Lower leg skin (tissue), 4 donors: ENCODE data around the gene GNG11. TPM values are rescaled to one million over a fixed set of nuclear protein-coding genes. Genes with fewer than 3 reads are reported as not detected.

ENCODE experiments used
- DNase-seq, 2 donors: peaks; one replicate each; pipeline ENCODE4 v3.0.0-alpha.2; 2019; ENCODE audit warnings: low spot score in 2 of 2
- H3K4me3 ChIP-seq: fragments of 200-600 bp; sonication (generic); 2 replicates; pipeline ENCODE4 v1.5.1; 2017; ENCODE audit warnings: mild to moderate bottlenecking, low read depth; ENCODE audit not compliant: poor library complexity, severe bottlenecking
- POLR2A ChIP-seq, 2 donors: fragments of 450-650 bp; IDR thresholded peaks; one replicate each; pipeline ENCODE4 v1.6.1; 2016 to 2017; ENCODE audit warnings: antibody characterized with exemption in 2 of 2, mild to moderate bottlenecking in 1 of 2, moderate library complexity in 1 of 2
- WGBS, 2 donors: methylation state at CpG; one replicate each; pipeline ENCODE4 v1.1.5; 2018; 5-methylcytosine and 5-hydroxymethylcytosine counted together
- intact Hi-C: fragments of 100-400 bp; cut with DNase I; formaldehyde crosslinking; loops from one replicate; pipeline ENCODE4 v1.15.0; 2023; ENCODE audit warnings: low total_unique reads
- total RNA-seq, 4 donors: library from RNA; depleted of rRNA; stranded (reverse); fragments of >200 nt; gene quantifications; one replicate each; pipeline ENCODE4 v1.1.0, GENCODE V29; 2016
- TF ChIP-seq, protein P1 (sequence below), 3 donors: fragments of 450-650 bp; IDR thresholded peaks; one replicate each; pipeline ENCODE4 v1.5.1; 2016; ENCODE audit warnings: antibody characterized with exemption in 3 of 3, mild to moderate bottlenecking in 3 of 3, moderate library complexity in 2 of 3

Gene GNG11
- total RNA-seq, 4 donors from 2014 or later: 3.8 to 7.8 (median 5.2) TPM

- no peak for TF ChIP-seq POLR2A (IDR thresholded peaks at IDR 0.05)
- TF ChIP-seq, protein P1, sequence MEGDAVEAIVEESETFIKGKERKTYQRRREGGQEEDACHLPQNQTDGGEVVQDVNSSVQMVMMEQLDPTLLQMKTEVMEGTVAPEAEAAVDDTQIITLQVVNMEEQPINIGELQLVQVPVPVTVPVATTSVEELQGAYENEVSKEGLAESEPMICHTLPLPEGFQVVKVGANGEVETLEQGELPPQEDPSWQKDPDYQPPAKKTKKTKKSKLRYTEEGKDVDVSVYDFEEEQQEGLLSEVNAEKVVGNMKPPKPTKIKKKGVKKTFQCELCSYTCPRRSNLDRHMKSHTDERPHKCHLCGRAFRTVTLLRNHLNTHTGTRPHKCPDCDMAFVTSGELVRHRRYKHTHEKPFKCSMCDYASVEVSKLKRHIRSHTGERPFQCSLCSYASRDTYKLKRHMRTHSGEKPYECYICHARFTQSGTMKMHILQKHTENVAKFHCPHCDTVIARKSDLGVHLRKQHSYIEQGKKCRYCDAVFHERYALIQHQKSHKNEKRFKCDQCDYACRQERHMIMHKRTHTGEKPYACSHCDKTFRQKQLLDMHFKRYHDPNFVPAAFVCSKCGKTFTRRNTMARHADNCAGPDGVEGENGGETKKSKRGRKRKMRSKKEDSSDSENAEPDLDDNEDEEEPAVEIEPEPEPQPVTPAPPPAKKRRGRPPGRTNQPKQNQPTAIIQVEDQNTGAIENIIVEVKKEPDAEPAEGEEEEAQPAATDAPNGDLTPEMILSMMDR (IDR thresholded peaks at IDR 0.05): no peak
- no peak for DNase-seq
- H3K4me3 ChIP-seq: no peak overlapping the region
- intact Hi-C loops: no loop called here
- WGBS, 2 donors: 63 to 69% methylated on average over 6 of the region's 6 CpGs
Observed at GRCh38 chr7:93920496-93921182, 896 bp upstream of the GNG11 start.

DNA sequence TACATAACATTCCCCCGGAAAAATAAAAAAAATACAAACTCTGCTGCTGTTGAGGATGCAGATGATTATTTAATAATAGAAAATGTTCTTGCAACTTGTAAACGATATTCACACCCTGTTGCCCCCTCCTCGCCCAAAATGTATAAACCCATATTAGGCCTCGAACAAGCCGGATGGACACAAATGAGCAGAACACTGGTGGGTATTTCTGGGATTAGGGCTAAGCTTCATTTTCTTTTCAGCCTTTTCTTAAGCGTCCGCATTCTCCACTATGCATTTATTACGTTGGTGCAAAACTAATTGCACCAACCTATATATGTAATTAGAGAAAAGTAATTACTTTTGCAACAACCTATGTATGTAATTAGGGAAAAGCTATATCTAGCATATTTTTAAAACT is 349 bp upstream of the GNG11 start:
- intact Hi-C loops: no loop called here
- no peak overlapping the region for H3K4me3 ChIP-seq
- DNase-seq: no peak
- TF ChIP-seq POLR2A (IDR thresholded peaks at IDR 0.05): no peak
- TF ChIP-seq, protein P1 (IDR thresholded peaks at IDR 0.05): no peak
- WGBS, 2 donors: 47 to 48% methylated on average over 8 of the region's 8 CpGs

- DNase-seq: no peak
- intact Hi-C loops: no loop called here
- no peak overlapping the region for H3K4me3 ChIP-seq
- WGBS, 2 donors: 44 to 46% methylated on average over 6 of the region's 6 CpGs
- no peak for TF ChIP-seq POLR2A (IDR thresholded peaks at IDR 0.05)
- TF ChIP-seq, protein P1 (IDR thresholded peaks at IDR 0.05): no peak
Observed at GRCh38 chr7:93923296-93923695, 1.8 kb downstream of the GNG11 start.

DNA sequence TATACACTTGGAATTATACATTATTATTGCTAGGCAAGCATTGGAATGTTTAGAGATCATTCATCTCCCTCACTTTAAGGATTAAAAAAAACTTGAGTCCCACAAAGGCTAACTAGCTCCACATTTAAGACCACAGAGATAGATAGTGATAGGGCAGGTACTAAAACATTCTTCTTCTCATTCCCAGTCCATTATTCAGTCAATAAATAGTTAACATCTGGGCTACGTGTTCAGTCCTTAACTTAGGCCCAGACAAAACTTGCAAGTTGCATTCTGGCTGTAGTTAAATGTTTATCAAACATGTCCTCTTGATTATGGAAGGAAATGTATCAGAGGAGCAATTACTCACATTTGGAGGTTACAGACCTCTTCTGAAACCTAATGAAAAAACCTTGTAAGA is 2.4 kb downstream of the GNG11 start:
- intact Hi-C loops: no loop called here
- no peak for DNase-seq
- no peak overlapping the region for H3K4me3 ChIP-seq
- 8 to 18% methylated on average over 1 of the region's 1 CpG for WGBS, 2 donors
- TF ChIP-seq, protein P1 (IDR thresholded peaks at IDR 0.05): no peak
- no peak for TF ChIP-seq POLR2A (IDR thresholded peaks at IDR 0.05)

DNA sequence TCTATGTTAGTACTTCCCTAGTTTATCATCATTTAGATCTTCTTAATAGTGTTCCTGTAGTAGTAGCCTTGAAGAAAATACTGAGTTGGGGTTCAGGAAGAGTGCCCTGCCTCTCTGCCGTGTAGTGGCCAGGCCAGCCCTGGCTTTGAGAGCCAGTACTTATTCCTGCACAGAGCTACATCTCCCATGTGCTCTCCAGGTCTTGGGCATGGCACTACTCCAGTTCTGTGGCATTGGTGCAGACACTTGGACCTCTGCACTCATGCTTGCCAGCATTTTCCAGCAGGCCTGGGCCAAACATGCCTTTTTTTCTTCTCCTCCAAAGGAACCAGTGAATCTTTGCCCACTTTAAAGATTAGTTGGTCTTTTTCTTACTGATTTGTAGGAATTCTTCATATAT is 5.3 kb downstream of the GNG11 start:
- TF ChIP-seq, protein P1 (IDR thresholded peaks at IDR 0.05): no peak
- intact Hi-C loops: no loop called here
- WGBS, 2 donors: 55 to 59% methylated on average over 1 of the region's 1 CpG
- DNase-seq: no peak
- no peak overlapping the region for H3K4me3 ChIP-seq

DNA sequence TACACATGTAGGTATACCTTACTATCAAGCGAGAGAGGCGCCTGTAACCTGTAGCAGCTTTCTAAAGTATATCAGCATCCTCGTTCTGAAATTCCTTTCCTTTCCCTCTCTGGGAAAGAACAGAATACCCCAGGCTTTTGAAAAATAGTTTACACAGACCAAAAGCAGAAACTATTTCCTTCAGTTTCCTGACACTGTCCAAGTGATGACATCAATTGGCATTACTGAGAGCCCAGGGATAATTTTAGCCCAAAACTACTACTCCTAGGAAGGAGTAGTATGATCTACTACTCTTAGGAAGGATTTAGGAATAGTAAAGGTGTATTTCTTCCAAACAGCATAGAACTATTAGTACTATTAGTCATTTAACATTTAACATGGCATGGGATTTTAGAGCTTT is 6.0 kb downstream of the GNG11 start:
- TF ChIP-seq POLR2A (IDR thresholded peaks at IDR 0.05): no peak
- TF ChIP-seq, protein P1 (IDR thresholded peaks at IDR 0.05): no peak
- intact Hi-C loops: no loop called here
- 78 to 82% methylated on average over 3 of the region's 3 CpGs for WGBS, 2 donors
- no peak overlapping the region for H3K4me3 ChIP-seq
- DNase-seq: no peak
